NCI-H2107 (cell line): Measurements from ENCODE around the gene SEL1L3.
"Not testable (repeated sequence)": the region's sequence is repeated elsewhere in the genome, so short reads cannot be mapped to it uniquely, and the experiment has no call there.

Source experiments
- DNase-seq: peaks from one replicate; lab custom pipeline; 2025; lab: John Stamatoyannopoulos, UW

SEL1L3 gene

DNA sequence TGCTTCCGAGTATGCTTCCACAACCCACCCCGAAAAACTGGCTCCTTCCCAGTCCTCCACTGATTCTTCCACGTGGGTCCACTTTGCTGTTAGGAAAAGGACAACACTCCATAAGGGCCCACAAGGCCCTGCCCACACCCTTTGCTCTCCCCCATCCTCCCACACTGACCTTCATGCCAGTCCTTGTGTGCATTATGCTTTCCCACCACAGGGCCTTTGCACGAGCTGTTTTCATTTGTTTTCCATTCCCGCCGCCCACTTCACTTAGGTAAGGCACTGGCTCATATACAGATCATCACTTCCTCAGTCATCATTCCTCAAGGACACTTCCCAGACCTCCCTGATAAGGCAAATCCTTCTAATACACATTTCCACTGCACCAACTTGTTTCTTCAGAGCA is 16.8 kb upstream of the SEL1L3 start:
- no peak for DNase-seq

DNA sequence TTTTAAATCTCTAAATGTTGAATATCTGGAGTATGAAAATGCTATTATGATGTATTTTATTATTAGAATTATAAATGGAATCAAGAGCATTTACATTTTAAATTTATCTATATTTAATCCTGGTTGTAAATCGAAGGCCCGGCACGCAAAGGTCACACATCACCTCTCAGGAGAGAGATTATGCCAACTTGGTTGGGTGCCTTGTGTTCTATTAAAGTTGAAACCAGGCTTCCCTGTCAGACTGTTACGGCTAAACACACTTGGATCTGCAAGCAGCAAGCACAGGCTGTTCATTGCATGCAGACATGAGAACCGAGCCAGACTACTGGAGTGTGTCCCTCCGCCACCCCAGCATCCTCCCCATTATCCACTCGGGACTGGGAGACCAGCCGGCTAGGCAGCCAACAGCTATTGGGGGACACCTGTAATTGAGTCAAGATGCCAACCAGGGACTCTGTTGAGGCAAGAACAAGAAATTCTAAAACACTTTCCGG is 16.4 kb upstream of the SEL1L3 start:
- DNase-seq: no peak

GRCh38 chr4:25878676-25879075 is 15.9 kb upstream of the SEL1L3 start:
- no peak for DNase-seq

- DNase-seq: no peak
Measured at GRCh38 chr4:25875281-25875745, 12.5 kb upstream of the SEL1L3 start.

GRCh38 chr4:25874655-25875054 is 11.9 kb upstream of the SEL1L3 start:
- DNase-seq: no peak

GRCh38 chr4:25873632-25874129 is 10.9 kb upstream of the SEL1L3 start:
- DNase-seq: no peak

GRCh38 chr4:25872851-25873631 is 10.3 kb upstream of the SEL1L3 start:
- DNase-seq: no peak

DNA sequence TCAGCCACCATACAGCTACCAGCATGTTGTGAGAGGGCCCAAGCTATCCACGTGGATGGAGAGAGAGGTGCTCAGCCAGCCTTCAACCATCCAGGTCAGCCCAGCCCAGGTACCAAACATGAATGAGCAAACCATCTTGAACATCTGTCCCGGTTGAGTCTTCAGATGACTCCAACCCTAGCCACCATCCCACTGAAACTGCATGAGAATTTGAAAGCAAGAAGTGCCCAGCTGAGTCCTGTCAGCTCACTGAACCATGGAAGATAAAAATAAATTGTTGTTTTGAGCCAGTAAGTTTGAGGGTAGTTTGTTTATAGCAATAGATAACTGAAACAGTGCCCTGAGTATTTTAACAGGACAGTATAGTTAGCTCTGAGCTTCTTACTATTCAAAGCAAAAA is 7.3 kb upstream of the SEL1L3 start:
- DNase-seq: no peak

DNA sequence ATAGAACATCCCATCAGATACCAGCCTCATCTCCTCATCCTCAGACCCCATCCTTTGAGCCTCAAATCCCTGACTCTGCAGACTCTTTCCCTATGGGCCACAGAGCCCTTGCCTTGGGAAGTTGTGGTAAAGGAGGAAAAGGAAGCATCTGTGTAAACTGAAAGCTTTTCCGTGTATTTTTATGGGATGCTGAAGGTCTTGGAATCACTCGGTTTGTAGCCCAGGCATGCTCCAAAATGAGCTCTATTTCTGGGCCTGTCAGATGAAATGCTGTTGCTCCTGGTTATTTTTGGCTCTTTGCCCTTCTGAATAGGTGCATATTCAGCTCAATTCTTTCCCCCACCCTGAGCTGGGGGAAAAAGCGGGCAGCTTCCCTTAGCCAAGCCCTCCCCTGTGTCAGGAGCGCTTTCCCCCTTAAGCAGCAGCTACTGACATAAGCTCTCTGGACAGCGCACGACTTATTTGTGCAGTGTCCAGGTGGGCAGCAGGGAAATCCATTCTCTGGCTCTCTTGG is 5.0 kb upstream of the SEL1L3 start:
- no peak for DNase-seq

DNA sequence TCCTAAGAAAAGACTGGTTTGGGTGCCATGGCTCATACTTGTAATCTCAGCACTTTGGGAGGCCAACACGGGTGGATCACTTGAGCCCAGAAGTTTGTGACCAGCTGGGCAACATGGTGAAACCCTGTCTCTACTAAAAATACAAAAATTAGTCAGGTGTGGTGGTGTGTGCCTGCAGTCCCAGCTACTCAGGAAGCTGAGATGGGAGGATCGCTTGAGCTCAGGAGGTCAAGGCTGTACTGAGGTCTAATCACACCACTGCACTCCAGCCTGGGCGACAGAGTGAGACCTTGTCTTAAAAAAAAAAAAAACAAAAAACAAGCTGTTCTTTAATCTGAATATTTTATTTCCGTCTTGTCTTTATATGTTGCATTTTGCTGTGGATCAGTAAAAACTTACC is 3.6 kb upstream of the SEL1L3 start:
- DNase-seq: not testable (repeated sequence)

DNA sequence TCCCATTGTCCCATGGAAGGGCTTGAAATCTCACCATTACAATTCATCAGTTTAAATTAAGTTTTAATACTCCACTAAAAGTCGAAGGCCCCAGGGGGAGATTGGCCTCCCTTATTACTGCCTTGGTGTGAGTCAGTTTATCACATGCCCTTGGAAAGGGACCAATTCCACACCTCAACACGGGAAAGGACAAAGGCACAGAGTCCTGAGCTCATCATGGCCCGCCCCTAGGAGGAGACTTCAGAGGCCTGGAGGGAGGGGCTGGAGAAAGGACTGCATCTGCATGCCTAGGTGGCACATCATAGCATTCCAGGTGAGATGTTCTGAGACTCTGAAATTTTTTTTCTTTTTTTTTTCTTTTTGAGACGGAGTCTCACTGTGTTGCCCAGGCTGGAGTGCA is 2.8 kb upstream of the SEL1L3 start:
- no peak for DNase-seq

DNA sequence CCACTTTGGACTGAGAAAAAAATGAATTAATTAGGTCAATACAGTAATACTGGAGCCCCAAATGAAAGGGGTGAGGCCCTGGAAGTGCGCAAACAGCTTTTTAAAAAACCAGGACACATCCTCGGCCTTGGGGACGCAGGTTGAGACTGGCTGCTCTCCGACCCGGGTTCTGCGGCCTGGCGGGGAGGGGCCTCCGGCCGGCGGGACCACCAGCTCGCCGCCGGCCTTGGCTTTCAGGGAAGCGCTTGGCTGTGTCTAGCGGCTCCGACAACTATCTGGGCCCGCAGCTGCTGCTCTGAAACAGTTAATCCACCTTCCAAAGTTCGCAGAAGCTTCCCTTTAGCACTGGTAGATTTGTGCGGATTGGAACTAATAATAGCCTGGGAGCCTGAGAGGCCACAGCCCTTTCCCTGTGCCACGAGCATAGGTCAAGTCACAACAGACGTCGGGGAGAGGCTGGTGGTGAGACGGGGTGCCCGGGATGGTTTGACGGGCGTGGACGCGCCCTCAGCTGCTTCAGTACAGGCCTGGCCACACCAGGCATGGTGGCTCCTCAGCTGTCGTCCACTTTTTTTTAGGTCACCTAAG is 1.1 kb upstream of the SEL1L3 start:
- no peak for DNase-seq

DNA sequence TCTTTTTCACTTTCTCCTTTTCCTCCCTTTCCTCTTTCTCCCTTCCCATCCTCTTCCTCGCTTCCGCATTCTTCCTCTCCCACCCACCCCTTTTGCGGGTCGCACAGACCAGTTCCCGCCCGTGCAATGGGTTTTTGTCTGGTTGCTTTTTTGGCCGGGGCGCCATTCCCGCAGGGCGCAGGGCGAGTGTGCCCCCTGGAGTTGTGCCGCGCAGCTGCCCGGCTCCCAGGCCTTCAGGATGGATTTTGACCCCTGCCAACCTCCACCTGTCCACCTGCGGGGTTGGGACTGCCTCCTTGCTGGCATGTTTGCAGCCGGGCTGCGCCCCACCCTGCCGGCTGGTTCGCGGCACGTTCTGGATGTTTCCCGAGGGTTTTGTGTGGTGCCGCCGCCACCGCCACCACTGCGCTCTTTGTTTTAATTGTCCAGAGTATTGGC is 578 bp upstream of the SEL1L3 start:
- DNase-seq: no peak

DNA sequence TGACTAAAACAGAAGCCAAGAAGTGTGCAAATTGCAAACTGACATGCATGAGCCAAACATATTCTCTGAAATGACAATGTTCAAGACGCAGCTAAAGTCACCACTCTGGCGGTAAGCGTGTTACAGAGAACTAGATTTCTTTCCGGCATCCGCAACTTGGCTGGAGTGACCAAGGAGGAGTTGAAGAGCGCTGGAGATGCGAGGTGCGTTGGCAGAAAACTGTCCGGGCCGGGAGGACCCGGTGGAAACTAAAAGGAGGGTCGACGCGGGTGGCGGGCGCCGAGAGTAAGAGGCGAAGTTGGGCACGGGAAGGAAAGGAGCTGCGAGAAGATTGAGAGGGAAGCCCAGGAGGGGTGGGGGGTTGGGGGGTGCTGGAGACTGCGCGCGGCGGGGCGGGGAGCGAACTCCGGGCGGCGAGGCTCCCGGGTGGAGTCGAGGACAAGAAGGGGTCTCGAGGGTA is 807 bp downstream of the SEL1L3 start:
- DNase-seq: no peak

DNA sequence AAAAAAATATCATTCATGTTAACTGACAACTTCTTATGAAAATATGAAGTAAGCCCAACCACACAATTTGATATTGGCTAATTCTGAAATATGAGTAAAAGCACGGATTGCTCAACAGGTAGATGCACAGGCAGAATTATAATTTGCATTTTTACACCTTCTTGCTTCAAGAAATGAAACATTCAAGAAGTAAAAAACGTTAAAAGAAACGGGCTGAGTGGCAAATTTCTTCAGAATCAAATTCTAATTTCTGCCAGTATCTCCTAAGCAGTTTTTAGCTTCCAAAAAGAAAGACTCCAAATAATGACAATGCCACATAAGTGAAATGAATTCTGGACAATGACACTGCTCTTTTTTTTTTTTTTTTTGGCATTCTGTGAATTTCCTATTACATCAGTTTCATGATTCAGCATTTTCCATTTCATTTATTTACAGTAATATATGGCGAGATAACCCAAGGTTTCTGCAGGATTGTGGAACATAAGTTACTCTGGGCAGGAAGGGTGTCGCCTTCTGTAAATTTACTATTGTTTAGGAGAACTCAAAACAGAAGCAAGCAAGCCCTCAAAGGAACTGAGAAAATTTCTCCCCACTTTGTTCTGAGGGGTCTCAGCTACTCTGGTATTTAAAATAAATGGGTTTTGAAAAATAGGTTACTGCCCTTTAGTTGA is 1.4 kb downstream of the SEL1L3 start:
- no peak for DNase-seq

DNA sequence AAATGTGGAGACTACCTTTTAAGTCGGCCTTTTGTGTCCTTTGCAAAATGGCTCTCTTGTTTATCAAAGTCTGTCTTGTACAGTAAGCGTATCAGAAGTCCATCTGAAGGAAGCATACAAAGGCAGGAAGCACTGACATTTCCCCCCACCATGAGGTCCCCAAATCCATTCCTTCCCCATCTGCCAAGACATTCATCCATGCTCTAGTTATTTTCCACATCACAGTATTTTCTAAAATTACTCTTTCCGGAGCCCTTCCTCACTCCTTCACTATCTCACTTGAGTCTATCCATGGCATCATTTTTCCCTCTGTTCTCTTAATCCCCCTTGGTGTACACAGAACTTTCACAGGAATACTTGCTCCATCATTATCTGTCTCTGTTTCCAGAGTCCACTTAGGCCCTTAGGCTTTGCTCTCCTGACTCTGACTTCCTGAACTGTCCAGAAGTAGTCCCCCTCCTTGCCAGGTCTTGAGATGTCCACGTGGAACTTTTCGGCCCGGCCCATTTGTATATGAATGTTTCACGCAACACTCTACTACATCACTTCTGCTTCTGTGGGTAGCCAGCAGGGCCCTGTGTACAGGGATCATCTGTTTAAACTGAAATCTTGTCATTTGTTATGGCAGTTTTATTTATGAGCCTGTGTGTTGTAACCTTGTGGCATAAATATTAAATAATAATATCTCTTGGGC is 2.1 kb downstream of the SEL1L3 start:
- DNase-seq: no peak

- DNase-seq: no peak
Measured at GRCh38 chr4:25859429-25860148, 3.2 kb downstream of the SEL1L3 start.

DNA sequence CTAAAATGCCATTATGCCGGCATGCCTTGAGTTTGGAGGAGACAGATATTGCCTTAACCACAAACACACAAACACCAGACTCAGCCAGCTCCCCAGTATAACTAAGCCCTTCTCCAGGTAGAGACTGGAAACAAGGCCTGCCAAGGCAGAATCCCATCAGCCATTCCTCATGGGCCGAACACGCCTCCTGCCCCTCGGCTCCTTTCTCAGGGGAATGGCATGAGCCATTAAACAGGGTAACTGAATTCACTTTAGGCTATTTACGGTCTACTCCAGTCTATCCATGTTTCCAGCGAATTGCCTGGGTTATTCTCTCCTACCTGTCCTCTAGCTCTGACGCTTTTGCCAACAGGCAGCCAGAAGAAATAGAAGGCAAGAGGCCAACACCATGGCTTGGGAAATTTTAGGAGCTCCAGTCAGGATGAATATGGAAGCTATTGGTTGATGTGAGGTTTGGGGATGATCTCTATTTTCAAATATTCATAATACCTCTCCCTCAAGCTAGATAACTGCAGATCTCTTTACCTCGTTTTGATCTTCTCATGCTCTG is 4.9 kb downstream of the SEL1L3 start:
- no peak for DNase-seq

GRCh38 chr4:25857403-25857802 is 5.4 kb downstream of the SEL1L3 start:
- DNase-seq: no peak

- DNase-seq: no peak
Measured at GRCh38 chr4:25856756-25857155, 6.0 kb downstream of the SEL1L3 start.

- no peak for DNase-seq
Measured at GRCh38 chr4:25852103-25852502, 10.7 kb downstream of the SEL1L3 start.
